ENCODE measurements around the gene SLC7A10.
"Not testable (repeated sequence)": the region's sequence is repeated elsewhere in the genome, so short reads cannot be mapped to it uniquely, and the experiment has no call there.

The SLC7A10 gene

DNA sequence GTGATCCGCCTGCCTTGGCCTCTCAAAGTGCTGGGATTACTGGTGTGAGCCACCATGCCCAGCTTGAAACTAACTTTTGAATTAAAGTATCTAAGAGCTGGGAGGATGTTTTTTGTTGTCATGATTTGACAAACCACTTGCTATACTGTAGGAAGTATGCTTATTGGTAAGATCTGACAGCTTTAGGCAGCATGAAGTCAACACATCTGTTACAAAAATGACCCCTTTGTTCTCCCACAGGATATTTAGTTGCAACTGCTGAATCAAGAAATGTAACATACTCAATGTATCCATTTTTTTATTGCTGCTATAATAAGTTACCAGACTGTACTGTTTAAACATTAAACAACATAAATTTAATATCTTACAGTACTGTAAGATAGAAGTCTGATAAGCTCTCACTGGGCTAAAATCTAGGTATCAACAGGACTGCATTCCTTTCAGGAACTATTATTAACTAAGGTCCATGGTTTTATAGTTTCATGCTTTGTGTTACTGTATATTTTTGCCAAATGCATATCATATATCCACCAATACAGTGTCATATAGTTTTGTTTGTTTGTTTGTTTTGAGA, 54.3 kb downstream of the SLC7A10 start:
- FAIRE-seq, result no peak

DNA sequence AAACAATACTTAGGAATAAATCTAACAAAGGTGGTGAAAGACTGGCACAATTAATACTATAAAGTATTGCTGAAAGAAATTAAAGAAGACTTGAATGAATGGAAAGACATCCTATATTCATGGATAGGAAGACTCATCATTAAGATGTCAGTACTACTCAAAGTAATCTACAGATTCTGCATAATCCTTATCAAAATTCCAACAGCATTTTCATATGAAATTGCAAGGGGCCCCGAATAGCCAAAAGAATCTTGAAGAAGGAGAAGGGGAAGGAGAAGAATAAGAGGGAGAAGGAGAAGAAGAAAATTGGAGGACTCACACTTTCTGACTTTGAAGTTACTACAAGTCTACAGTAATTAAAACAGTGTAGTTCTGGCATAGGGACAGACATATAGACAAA, 57.1 kb downstream of the SLC7A10 start:
- no peak for FAIRE-seq

DNA sequence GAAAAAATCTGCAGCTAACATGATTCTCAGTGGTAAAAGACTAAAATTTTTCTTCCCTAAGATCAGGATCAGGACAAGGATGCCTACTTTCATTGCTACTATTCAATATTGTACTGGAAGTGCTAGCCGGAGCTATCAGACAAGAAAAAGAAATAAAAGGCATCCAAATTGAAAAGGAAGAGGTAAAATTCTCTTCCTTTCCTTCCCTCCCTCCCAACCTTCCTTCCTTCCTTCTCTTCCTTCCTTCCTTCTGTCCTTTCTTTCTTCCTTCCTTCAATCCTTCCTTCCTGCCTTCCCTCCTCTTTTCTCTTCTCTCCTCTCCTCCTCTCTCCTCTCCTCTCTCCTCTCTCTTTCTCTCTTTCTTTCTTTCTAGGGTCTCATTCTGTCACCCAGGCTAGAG, 58.2 kb downstream of the SLC7A10 start:
- FAIRE-seq, result no peak

DNA sequence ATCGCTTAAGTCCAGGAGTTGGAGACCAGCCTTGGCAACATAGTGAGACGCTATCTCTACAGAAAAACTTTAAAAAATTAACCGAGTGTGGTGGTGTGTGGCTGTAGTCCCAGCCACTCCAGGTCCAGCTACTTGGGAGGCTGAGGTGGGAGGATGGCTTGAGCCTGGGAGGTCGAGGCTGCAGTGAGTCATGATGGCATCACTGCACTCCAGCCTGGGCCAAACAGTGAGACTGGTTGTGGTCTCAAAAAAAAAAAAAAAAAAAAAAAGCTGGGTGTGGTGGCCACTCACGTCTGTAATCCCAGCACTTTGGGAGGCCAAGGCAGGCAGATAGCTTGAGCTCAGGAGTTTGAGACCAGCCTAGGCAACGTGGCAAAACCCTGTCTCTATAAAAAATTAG, 59.6 kb downstream of the SLC7A10 start:
- not testable (repeated sequence) for FAIRE-seq

DNA sequence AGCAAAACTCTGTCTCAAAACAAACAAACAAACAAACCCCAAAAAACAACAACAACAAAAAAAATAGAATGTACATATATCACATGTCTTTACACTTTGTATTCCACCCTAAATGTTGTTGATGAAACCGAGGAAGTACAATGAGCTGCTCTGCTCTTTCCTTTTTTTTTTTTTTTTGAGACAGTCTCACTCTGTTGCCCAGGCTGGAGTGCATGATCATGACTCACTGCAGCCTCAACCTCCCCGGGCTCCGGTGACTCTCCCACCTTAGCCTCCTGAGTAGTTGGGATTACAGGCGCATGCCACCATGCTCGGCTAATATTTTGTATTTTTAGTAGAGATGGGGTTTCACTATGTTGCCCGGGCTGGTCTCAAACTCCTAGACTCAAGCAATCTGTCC, 62.2 kb downstream of the SLC7A10 start:
- no peak for FAIRE-seq

DNA sequence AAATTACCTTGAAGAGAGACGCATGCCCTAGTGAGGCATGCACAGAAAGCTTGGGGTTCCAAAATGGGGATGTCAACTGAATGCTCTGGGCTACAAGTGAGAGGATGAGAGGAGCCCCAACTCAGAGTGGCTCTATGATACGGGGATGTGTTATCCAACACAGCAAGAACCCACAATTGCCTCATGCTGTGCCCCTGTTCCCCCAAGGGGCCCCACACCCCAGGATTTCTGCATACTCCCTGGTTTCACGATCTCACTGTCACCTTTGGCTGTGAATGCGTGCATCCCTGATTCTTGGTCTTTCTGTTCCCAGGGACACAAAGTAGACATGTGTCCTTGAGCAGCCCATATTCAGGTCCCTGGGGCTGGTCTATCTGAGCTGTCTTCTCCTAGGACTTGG, 64.4 kb downstream of the SLC7A10 start:
- no peak for FAIRE-seq

DNA sequence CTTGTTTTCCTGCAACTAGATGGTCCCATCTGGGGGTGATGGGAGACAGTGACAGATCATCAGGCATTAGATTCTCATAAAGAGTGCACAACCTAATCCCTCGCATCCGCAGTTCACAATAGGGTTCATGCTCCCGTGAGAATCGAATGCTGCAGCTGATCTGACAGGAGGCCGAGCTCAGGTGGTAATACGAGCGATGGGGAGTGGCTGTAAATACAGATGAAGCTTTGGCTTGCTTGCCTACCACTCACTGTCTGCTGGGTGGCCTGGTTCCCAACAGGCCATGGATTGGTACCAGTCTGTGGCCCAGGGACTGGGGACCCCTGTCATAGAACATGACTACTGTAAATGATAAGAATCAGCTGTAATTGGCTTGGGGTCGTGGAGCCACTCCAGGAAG, 65.8 kb downstream of the SLC7A10 start:
- FAIRE-seq, result no peak

DNA sequence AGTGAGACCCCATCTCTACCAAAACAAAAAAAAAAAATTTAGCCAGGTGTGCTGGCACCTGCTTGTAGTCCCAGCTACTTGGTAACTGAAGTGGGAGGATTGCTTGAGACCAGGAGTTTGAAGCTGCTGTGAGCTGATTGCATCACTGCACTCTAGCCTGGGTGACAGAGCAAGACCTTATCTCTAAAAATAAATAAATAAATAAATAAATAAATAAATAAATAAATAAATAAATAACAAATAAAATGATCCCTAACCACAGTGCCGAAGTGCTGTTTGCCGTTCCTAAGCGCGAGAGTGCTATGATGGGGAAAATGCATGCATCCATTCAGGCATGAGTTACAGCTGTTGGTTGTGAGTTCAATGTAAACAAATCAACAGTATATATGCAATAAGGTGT, 66.5 kb downstream of the SLC7A10 start:
- FAIRE-seq, result no peak
